ENCODE results near the gene TMEM175.

DNA sequence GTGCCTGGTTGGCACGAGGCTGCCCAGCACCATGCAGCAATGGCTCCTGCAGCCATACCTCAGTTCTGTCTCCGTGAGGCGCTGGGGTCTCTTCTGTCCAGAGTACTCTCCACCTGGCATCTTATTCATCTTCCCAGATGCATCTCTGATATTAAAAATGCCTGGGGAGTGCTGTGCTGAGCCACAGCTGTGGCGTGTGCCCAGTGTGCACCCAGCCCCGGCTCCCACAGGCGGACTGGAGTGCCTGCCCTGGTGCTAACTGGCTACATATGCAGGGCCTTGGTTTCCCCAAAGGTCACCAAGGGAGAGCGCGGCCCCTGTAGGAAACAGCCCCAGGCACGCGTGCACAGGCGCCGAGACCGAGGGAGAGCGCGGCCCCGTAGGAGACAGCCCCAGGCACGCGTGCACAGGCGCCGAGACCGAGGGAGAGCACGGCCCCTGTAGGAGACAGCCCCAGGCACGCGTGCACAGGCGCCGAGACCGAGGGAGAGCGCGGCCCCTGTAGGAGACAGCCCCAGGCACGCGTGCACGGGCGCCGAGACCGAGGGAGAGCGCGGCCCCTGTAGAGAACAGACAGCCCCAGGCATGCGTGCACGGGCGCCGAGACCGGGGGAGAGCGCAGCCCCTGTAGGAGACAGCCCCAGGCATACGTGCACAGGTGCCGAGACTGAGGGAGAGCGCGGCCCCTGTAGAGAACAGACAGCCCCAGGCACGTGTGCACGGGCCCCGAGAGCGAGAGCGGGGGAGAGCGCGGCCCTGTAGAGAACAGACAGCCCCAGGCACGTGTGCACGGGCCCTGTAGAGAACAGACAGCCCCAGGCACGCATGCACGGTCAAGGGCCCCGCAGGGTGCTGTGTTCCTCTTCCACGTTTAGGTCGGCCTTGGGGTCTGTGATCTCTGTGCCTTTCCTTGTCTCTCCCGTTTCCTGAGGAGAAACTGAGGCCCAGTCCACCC lies 14.5 kb downstream of the TMEM175 start:
- TF ChIP-seq CBX5 (IDR thresholded peaks at IDR 0.05; ENCODE audit: borderline replicate concordance, low read depth) (no peak), MLLT1 (IDR thresholded peaks at IDR 0.05) (no peak)
- TF ChIP-seq, protein P1, sequence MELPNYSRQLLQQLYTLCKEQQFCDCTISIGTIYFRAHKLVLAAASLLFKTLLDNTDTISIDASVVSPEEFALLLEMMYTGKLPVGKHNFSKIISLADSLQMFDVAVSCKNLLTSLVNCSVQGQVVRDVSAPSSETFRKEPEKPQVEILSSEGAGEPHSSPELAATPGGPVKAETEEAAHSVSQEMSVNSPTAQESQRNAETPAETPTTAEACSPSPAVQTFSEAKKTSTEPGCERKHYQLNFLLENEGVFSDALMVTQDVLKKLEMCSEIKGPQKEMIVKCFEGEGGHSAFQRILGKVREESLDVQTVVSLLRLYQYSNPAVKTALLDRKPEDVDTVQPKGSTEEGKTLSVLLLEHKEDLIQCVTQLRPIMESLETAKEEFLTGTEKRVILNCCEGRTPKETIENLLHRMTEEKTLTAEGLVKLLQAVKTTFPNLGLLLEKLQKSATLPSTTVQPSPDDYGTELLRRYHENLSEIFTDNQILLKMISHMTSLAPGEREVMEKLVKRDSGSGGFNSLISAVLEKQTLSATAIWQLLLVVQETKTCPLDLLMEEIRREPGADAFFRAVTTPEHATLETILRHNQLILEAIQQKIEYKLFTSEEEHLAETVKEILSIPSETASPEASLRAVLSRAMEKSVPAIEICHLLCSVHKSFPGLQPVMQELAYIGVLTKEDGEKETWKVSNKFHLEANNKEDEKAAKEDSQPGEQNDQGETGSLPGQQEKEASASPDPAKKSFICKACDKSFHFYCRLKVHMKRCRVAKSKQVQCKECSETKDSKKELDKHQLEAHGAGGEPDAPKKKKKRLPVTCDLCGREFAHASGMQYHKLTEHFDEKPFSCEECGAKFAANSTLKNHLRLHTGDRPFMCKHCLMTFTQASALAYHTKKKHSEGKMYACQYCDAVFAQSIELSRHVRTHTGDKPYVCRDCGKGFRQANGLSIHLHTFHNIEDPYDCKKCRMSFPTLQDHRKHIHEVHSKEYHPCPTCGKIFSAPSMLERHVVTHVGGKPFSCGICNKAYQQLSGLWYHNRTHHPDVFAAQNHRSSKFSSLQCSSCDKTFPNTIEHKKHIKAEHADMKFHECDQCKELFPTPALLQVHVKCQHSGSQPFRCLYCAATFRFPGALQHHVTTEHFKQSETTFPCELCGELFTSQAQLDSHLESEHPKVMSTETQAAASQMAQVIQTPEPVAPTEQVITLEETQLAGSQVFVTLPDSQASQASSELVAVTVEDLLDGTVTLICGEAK (IDR thresholded peaks at IDR 0.05) = no peak
- TF ChIP-seq, protein P1 (CRISPR knock-in tag; IDR thresholded peaks at IDR 0.05) = no peak

All from K562 (cell line).